Adipocyte (in vitro differentiated cells): ENCODE data around the gene ADGRF1.

ENCODE experiments used
- DNase-seq: peaks from one replicate; pipeline ENCODE4 v3.0.0-alpha.2; 2015; ENCODE audit warnings: low read depth
- H3K27me3 ChIP-seq: replicated peaks from 2 replicates; pipeline ENCODE4 v1.7.0; 2013; ENCODE audit warnings: mild to moderate bottlenecking, low read length, moderate library complexity; ENCODE audit not compliant: control insufficient read depth, insufficient read depth
- H3K36me3 ChIP-seq: 2 replicates; pipeline ENCODE4 v1.7.0; 2013; ENCODE audit warnings: low read length, mild to moderate bottlenecking, moderate library complexity; ENCODE audit not compliant: control insufficient read depth, insufficient read depth, severe bottlenecking
- H3K4me1 ChIP-seq: 2 replicates; pipeline ENCODE4 v1.7.0; 2013; ENCODE audit warnings: mild to moderate bottlenecking, low read length, moderate library complexity; ENCODE audit not compliant: control insufficient read depth, insufficient read depth
- H3K4me3 ChIP-seq: 2 replicates; pipeline ENCODE4 v1.7.0; 2013; ENCODE audit warnings: mild to moderate bottlenecking, low read length, moderate library complexity
- H3K9ac ChIP-seq: 2 replicates; pipeline ENCODE4 v1.7.0; 2013; ENCODE audit warnings: mild to moderate bottlenecking, low read length, moderate library complexity
- H3K9me3 ChIP-seq: 2 replicates; pipeline ENCODE4 v1.7.0; 2013; ENCODE audit warnings: mild to moderate bottlenecking, low read length, moderate library complexity; ENCODE audit not compliant: control insufficient read depth

The ADGRF1 gene

DNA sequence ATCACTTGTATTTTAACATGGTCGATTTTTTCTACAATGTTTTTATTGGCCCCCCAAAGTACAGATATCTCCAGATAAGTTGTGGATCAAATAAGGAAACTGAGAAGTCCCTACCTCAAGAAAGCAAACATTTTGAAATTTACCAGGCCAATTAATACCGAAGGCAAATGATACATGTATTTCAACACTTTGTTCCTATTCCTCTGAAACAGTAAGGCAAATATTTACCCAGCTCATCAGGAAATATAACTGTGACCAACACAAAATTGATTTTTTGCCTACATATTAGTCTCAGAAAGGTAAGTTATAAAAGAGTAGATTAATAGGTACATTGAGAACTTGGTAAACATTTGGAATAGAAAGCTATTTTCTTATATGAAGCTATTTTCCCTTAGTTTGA lies 69.1 kb downstream of the ADGRF1 start:
- H3K27me3 ChIP-seq, result no peaks in the 10 kb centered on the region

DNA sequence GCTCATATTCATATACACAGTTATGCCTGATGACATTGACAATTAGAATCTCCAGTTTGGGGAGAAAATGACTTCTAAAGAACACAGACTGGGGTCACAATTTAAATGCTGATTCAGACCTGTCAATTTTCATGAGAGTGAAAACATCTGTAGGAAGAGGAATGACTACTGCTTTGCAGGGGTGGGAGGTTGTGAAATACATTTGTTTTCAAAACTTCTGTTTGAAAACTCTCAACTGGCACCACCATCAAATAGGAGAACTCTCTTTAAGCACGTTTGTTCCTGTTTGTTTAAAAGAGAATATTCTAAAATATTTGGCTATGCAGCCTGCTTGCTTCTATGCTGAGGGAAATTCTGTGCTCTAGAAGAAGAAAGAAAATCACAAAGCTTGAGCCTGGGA lies 69.6 kb downstream of the ADGRF1 start:
- Histone ChIP-seq H3K36me3 (no peaks in the 10 kb centered on the region), H3K9me3 (no peaks in the 10 kb centered on the region), H3K4me1 (peaks cover 5% of the 10 kb centered on the region), H3K27me3 (no peaks in the 10 kb centered on the region), H3K9ac (no peak overlapping the region), H3K4me3 (no peak overlapping the region)
- DNase-seq, result peak; percentile 1

More for the DNA sequence above, 69.1 kb downstream of the ADGRF1 start:
- H3K36me3 ChIP-seq, result no peaks in the 10 kb centered on the region
- H3K9me3 ChIP-seq, result no peaks in the 10 kb centered on the region
- no peak overlapping the region for H3K4me3 ChIP-seq
- H3K9ac ChIP-seq, result no peak overlapping the region
- H3K4me1 ChIP-seq, result peaks cover 5% of the 10 kb centered on the region
- no peak for DNase-seq

DNA sequence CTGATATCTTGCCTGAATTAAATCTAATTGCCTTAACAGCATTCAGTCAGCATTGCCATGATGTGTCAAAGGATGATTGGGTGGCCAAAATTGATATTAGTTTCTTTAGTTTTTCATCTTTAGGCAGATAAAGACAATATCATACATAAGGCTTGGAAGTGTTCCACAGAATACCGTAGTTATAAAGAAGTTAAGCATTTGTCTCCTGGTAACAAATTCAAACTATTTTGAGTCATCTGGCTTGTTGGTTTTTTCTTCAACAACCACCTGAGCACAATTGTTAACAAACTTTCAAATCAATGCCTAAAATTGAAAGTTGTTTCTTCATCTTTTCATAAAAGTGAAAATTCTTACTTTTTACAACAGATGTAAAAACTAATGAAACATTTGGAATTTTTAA lies 72.9 kb downstream of the ADGRF1 start:
- Histone ChIP-seq H3K9me3 (no peaks in the 10 kb centered on the region), H3K27me3 (no peaks in the 10 kb centered on the region), H3K4me3 (no peak overlapping the region), H3K9ac (no peak overlapping the region), H3K4me1 (peaks cover 20% of the 10 kb centered on the region), H3K36me3 (no peaks in the 10 kb centered on the region)
- no peak for DNase-seq

DNA sequence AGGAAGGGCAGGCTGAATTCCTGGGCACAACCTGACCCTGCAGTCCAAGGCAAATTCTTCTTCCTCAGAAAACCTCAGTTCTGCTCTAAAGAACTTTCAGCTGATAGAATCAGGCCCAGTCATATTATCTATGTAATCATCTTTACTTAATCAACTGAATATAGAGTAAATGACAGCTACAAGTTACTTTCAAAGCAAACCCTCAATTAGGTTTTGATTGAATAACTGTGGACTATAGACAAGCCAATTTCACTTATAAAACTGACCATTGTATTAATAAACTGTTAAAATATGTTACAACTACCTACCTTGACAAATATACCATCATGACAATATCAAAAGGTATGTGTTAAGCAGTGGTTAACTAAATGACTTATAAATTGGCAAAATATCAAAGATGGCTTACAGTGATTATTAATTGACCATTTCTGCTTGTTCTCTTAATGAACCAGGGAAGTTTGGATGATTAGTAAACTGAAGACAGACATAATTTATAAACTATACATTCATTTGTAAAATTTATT lies 74.2 kb downstream of the ADGRF1 start:
- Histone ChIP-seq H3K9ac (no peak overlapping the region), H3K9me3 (no peaks in the 10 kb centered on the region), H3K27me3 (peaks cover under 1% of the 10 kb centered on the region), H3K4me1 (peaks cover 28% of the 10 kb centered on the region), H3K36me3 (no peaks in the 10 kb centered on the region), H3K4me3 (no peak overlapping the region)
- no peak for DNase-seq

DNA sequence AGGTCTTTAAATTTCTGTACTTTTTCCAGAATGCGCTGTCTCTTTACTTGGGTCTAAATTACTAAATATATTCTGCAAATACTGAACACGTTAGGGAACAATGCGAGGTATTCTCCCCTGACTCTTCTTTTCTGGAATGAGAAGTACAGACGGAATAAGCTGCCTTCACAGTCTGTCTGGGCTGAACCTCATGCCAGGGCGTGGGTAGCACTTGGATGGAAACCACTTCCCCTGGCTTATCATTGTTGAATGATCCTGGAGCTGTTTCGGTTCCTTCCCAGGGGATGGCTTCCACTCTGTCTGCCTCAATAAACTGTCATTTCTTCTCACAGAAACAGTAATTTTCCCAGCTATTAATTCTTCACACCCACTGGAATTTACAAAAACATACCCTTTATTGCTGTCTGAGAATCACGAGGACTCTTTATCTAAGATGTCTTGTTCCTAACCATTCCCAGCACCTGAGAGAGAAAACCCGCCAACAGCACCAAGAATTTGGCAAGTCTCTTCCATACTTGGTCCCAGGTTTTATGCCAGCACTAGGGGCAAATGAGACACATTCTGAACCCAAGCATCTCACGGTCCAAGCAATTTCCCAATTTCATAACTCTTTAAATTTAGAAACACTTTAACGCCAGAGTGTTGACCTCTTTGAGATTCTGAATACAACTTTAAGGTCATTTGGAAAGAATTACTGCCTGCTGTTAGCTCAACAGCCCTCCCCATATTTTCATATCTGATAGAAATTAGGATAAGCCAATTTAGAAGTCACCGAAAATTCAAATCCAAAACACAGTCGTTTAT lies 77.2 kb downstream of the ADGRF1 start:
- no peaks in the 10 kb centered on the region for H3K9me3 ChIP-seq
- peaks cover 37% of the 10 kb centered on the region for H3K4me1 ChIP-seq
- no peak for DNase-seq
- no peak overlapping the region for H3K9ac ChIP-seq
- no peaks in the 10 kb centered on the region for H3K36me3 ChIP-seq
- peaks cover 4% of the 10 kb centered on the region for H3K27me3 ChIP-seq
- H3K4me3 ChIP-seq, result no peak overlapping the region

DNA sequence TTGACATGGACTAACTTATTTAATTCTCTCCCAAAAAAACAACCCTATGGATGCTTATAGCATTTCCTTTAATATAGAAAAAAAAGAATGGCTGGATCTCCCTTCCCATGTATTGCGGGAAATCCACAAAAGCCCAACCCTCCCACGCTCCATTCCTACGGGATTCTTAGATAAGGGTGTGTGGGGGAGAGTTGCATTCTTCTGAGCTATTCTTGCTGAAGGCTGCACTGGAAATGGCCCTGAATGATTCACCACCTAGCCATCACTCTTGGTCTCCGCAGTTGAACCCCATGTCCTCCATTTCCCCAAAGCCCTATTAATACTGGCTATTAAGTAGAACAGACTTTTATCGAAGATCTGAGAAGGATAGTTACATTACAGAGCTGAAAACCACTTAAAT lies 78.5 kb downstream of the ADGRF1 start:
- Histone ChIP-seq H3K9me3 (no peaks in the 10 kb centered on the region), H3K36me3 (no peaks in the 10 kb centered on the region), H3K4me1 (peaks cover 37% of the 10 kb centered on the region), H3K9ac (no peak overlapping the region), H3K4me3 (no peak overlapping the region), H3K27me3 (peaks cover 4% of the 10 kb centered on the region)
- DNase-seq, result no peak

DNA sequence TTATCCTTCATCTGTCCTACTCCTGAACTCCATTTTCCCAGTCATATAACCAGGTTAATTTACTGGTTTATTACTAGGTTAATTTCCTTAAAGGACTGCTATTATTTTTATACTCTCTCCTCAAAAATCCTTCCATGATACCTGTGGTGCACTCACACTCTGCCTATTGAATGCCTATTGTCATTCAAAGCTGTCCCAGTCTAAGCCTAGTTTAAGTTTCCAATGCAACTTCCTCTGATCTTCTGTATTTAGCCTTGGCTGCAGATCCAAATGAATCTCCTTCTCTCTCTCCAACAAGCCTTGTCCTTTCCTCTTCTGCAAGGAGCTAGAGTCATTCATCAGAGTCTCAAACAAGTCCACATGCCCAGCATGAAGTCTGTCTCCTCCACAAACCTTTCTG lies 79.1 kb downstream of the ADGRF1 start:
- H3K36me3 ChIP-seq, result no peaks in the 10 kb centered on the region
- H3K9me3 ChIP-seq, result no peaks in the 10 kb centered on the region
- H3K4me1 ChIP-seq, result peaks cover 37% of the 10 kb centered on the region
- no peak overlapping the region for H3K9ac ChIP-seq
- DNase-seq, result no peak
- no peak overlapping the region for H3K4me3 ChIP-seq
- peaks cover 4% of the 10 kb centered on the region for H3K27me3 ChIP-seq

DNA sequence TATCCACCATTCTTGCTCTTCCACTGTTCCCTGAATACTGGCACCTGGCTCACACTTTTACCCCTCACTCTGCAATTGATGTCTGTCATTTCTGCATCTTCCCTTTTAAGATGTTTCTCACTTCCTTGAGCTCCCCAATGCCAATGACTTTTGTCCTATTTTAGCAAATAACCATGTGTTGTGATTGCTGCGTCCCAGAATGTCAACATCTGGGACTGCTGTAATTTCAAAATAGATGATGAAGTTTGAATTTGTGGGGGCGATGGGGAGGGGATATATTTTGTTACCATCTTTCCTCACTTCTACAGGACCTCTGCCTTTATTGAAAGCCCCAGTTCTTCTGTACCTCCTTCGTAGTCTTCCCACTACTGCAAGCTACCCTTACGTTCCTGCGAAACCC lies 80.4 kb downstream of the ADGRF1 start:
- Histone ChIP-seq H3K9ac (no peak overlapping the region), H3K27me3 (peaks cover 4% of the 10 kb centered on the region), H3K4me1 (peaks cover 37% of the 10 kb centered on the region), H3K36me3 (no peaks in the 10 kb centered on the region), H3K9me3 (no peaks in the 10 kb centered on the region), H3K4me3 (no peak overlapping the region)
- DNase-seq, result no peak

DNA sequence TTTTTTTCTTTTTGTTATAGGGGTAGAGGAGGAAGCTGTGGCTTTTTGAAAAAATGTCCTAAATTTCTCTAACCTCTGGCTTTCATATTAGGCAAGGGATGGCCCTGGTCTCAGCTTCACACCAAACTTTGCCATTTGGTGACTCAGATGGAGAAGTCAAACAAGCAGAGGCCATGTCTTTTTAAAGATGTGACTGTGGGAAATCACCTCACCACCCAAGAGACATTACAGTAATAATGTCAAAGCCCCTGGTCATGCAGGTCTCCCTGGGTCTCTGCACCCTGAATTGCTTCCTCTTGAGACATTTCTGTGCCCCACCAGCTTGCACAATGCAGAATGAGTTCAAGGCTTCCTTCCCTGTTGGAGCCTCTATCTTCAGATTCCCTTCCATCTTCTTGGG lies 80.9 kb downstream of the ADGRF1 start:
- Histone ChIP-seq H3K27me3 (peaks cover 4% of the 10 kb centered on the region), H3K4me3 (no peak overlapping the region), H3K4me1 (peaks cover 37% of the 10 kb centered on the region), H3K9ac (no peak overlapping the region), H3K36me3 (no peaks in the 10 kb centered on the region), H3K9me3 (no peaks in the 10 kb centered on the region)
- DNase-seq, result no peak

DNA sequence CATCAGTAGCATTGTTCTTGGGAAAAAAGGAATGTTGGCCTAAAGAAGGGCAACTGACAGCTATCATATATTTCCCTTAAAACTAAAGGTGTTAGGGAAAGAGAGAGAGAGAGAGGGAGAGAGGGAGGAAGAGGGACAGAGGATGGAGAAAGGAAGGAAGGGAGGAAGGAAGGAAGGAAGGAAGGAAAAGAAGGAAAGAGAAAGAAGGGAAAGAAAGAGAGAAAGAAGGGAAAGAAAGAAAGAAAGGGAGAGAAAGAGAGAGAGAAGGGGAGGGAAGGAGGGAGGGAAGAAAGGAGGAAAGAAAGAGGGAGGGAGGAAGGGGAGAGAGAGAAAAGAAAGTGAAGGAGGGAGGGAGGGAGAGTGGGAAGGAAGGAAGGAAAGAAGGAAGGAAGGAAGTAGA lies 82.7 kb downstream of the ADGRF1 start:
- Histone ChIP-seq H3K4me1 (peaks cover 24% of the 10 kb centered on the region), H3K9ac (no peak overlapping the region), H3K27me3 (peaks cover 13% of the 10 kb centered on the region), H3K36me3 (no peaks in the 10 kb centered on the region), H3K9me3 (no peaks in the 10 kb centered on the region), H3K4me3 (no peak overlapping the region)
- no peak for DNase-seq

DNA sequence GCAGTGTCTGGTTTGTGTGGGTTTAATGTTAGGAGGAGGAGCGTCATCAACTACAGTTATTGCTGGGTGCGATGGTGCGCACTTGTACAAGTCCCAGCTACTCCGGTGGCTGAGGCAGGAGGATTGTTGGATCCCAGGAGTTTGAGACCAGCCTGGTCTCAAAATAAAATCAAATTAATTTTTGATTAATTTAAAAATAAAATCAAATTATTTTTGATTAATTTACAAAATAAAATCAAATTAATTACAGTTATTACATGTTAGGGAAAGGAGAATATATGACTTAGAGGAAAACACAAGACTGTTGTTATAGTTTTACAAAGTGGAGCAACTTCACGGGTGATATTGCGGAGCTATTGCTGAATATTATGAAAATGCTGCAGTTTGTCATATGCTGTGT lies 85.7 kb downstream of the ADGRF1 start:
- Histone ChIP-seq H3K36me3 (no peaks in the 10 kb centered on the region), H3K9ac (no peak overlapping the region), H3K4me3 (no peak overlapping the region), H3K27me3 (peaks cover 33% of the 10 kb centered on the region), H3K9me3 (no peaks in the 10 kb centered on the region), H3K4me1 (peaks cover 2% of the 10 kb centered on the region)
- no peak for DNase-seq
